Measurements from ENCODE around the gene MSI2. TPM values are rescaled to one million over a fixed set of nuclear protein-coding genes. Genes with fewer than 3 reads are reported as not detected.
"Not testable (repeated sequence)": the region's sequence is repeated elsewhere in the genome, so short reads cannot be mapped to it uniquely, and the experiment has no call there.

The MSI2 gene
- total RNA-seq, 1 donor from 2014 or later = 90.7 TPM

DNA sequence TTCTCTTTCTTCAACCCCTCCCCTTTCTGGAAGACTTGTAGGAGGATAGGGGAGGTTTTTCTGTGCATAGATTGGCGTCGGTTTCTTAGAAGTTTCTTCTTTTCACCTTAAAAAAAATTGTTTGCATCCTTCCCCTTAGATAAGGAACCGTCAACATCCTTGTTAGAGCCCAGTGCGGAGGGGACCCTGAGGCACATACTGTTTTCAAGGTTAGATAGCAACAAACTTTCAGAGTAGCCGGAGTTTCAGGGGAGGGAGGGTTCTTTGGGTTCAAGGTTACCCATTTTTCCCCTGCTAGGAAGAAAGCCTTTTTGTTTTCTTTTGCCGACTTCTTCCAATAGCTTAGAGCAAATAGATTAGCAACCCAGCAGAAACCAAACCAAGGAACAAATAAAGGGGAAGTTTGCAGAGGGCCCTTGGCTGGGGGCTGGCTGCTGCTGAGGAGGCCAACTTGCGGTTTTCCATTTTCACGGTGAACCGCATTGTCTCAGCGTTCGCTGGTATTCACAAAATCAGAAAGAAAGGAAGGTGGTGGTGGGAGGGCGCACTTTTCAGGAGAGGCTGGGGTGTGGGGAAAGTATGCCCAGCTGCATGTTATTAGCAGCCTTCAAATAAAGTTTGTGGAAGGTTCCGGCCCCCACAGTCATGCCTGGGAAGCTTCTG is 28.8 kb downstream of the MSI2 start:
- intact Hi-C loops (cut with micrococcal nuclease) = no loop called here
- DNase-seq (no peak), ATAC-seq (no peak)

DNA sequence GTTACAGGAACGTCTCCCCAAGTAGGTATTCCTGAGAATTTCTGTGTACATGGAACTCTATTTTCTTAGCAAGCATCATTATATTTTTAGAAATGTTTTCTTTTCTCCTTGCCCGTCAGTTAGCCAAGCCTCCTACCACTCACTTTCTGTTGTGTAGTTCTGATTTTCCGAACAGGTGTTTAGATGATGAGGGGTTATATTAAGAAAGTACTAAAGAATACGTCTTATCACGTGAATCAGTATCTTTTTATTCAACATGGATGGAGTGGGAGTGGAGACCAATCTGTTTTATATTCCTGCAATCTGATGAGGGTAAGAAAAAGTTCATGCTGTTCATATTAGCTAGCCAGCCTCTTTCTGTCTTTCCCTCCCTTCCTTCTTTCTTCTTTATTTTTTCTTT is 29.4 kb downstream of the MSI2 start:
- DNase-seq = no peak
- intact Hi-C loops (cut with micrococcal nuclease) = no loop called here
- ATAC-seq = no peak

DNA sequence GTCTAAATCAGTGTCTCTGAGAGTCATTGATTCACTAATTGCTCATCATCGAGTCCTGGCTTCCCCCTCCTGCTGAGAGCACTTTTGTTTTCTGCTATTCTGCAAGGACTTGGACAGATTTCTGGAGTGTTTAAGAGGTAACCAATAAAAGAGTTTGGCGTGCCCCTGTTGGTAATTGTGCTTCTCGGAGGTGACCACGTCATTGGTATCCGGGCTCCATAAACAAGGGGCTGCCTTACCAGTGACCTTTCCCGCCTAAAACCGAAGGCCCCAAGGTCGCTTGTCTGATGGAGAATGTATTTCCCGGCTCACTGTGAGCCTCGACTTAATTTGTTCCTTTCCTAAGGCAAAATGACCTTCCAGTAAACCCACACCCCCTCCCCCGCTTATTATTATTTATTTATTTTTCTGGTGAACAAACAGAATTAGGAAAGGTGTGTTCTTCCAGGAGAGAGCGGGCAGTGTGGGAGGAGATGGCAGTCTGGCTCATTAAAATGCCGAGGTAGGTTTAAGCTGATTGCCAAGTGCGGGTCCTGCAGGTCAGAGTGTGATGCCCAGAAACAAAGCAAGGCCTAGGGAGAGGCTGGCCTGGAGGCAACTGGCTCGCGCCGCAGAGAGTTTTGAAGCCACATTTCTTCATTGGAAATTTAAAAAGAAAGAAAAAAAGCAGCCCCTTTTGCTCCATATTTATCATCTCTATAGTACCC is 30.2 kb downstream of the MSI2 start:
- ATAC-seq (no peak), DNase-seq (no peak)
- intact Hi-C loops (cut with micrococcal nuclease) = no loop called here

DNA sequence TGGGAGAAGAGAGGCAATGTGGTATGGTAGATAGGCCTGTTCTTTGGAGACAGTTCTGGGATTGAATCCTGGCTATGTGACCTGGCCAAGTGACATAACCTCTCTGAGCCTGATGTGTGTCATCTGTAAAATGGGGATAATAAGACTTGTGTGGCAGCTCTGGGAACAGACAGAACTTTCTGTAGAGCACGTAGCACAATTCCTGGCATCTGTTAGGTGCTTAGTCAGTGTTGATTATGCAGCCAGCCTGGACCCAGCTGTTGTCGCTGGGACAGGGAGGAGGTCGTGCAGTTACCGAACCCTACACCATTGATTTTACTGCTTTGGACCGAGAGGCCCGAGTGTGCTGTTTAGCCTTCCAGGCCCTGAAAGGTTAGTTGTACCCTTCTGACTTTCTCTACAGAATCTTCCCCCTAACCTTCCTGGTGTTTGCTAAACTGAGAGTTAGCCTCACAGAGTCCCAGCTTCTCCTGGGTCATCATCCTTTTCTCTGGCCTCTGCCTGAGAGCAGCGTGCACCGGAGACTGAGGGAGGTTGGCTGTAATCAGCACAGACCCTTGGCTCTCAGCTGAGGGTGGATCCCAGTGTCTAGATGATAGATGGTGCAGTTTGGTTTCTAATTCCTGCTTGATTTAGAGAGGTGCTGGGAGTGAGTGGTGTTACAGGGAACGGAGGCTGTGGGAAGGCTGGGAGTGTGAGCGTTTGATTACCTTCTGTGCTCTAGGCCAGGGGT is 31.9 kb downstream of the MSI2 start:
- intact Hi-C loops (cut with micrococcal nuclease) = no loop called here
- peak; percentile 77 for ATAC-seq

DNA sequence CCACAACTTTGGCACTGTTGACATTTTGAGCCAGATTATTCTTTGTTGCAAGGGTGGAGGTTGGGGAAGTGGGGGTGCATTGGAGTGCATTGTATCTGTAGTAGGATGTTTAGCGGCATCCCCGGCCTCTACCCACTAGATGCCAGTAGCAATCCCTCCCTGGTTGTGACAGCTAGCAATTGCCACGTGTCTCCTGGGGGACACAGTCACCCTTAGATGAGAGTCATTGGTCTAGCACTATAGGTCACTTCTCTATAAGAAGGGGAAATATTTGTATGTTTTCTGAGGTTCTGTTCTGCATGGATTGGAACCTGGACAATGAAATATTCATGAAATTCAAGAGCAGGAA is 32.4 kb downstream of the MSI2 start:
- ATAC-seq = peak; percentile 41
- intact Hi-C loops (cut with micrococcal nuclease) = no loop called here
- no peak for DNase-seq

More for the DNA sequence above, 31.9 kb downstream of the MSI2 start:
- DNase-seq = peak; percentile 64

DNA sequence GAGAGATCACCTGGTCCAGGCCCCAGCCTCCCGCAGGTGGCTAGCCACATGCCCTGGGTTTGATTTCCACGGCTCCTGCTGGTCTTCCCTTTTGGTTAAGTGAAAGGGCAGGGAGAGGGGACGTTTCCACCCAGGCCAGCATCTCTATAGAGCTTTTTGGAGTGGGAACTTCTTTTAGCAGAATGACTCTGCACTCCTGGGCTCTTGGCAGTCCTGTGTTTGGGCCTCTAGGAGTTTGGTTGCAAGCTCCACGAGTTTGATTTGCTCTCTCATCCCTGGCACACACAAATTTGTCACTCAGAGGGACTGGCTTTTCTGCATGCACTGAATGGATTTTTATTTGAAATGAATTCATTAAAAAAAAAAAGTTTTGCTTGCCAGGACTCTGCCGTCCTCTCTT is 32.8 kb downstream of the MSI2 start:
- intact Hi-C loops (cut with micrococcal nuclease) = no loop called here
- DNase-seq = no peak
- peak; percentile 50 for ATAC-seq

DNA sequence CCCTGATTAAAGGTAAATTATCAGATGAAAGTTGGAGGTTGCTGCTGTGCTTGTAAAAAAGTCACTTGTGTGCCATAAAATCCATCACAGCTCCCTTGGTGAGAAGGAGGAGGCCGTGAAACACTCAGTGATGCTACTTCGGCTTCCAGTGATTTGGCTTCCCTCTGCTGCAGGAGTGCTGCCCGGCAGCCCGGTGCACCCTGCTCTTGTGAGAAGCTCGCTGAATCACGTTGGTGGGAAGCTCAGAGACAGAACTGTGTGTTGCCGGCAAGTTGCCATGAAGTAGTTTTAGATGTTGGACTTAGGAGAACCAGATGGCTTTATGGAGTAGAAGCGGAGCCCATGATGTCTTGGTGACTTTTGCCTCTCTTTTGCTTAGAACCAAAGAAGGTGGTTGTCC is 33.3 kb downstream of the MSI2 start:
- intact Hi-C loops (cut with micrococcal nuclease) = no loop called here
- DNase-seq (no peak), ATAC-seq (no peak)

DNA sequence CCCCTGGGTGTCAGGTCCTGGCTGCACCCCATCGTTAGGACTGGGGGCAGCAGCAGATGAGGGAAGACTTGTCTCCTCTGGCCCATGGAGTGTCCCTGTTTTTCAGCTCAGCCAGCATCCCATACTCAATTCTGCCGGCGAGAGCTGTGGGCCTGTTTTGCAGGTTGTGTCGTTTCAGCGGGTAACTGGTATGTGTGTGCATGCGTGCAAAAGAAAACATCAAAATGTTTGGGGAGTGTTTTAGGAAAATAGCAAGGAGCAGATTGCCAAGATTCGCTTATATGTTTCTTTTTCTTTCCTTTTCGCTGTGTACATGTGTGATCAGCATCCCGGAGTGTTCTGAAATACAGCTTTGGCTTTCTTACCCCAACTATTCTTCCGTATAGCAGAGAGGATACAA is 34.7 kb downstream of the MSI2 start:
- DNase-seq (no peak), ATAC-seq (no peak)
- intact Hi-C loops (cut with micrococcal nuclease) = no loop called here

DNA sequence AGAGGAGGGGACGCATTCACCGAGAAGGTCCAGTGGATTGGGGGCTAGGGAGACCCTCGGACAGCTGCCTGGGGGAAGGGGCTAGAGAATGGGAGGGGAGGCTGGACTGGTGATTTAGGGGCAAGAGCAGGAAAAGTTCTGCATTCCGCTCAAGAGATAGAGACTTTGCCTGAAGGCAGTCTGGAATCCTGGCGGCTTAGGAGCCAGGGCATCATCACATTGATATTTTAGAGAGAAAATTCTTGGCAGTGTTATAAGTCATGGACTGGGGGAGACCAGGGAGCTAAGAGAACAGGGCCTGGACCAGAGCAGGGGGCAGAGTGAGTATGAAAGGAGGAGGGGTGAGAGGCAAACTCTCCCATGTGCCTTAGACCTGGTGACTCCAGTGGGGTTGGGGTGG is 35.8 kb downstream of the MSI2 start:
- DNase-seq = no peak
- intact Hi-C loops (cut with micrococcal nuclease) = no loop called here
- ATAC-seq = no peak

DNA sequence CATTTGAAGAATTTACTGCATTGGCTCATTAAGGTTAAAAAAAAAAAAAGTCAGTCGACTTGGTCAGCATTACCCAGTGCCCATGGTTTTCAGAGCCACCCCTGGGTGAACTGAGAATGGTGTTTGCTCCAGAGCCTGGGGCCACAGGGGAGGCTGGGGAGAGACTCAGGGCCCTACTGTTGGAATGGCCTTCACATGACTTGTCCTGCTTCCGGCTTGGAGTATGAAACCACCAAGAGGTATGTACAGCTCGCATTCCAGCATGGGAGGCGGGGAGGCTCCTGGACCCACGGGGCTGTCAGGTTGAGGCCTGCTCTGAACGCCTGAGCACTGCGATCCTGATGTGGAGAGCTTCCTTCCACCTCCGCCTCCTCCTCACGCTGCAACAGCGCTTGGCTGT is 36.8 kb downstream of the MSI2 start:
- DNase-seq (no peak), ATAC-seq (peak; percentile 23)
- intact Hi-C loops (cut with micrococcal nuclease) = no loop called here

DNA sequence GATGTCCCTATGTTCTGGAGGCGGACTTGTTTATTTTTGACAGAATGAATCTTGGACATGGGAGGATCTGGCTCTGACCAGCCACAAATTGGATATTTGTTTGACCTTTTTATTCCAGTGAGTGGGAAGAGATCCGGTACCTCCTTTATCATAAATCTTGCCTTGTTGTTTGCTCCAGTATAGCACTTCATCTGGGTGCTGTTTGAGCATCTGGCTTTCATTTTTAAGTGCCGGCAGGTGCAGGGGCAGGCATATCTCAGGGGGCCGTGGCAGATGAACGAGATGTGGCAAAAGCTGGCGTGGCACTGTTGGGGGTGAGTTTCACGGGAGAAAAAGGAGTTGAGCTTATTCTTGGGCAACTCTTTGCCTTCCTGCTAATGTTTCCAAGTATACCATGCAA is 37.8 kb downstream of the MSI2 start:
- DNase-seq (no peak), ATAC-seq (no peak)
- intact Hi-C loops (cut with micrococcal nuclease) = no loop called here

DNA sequence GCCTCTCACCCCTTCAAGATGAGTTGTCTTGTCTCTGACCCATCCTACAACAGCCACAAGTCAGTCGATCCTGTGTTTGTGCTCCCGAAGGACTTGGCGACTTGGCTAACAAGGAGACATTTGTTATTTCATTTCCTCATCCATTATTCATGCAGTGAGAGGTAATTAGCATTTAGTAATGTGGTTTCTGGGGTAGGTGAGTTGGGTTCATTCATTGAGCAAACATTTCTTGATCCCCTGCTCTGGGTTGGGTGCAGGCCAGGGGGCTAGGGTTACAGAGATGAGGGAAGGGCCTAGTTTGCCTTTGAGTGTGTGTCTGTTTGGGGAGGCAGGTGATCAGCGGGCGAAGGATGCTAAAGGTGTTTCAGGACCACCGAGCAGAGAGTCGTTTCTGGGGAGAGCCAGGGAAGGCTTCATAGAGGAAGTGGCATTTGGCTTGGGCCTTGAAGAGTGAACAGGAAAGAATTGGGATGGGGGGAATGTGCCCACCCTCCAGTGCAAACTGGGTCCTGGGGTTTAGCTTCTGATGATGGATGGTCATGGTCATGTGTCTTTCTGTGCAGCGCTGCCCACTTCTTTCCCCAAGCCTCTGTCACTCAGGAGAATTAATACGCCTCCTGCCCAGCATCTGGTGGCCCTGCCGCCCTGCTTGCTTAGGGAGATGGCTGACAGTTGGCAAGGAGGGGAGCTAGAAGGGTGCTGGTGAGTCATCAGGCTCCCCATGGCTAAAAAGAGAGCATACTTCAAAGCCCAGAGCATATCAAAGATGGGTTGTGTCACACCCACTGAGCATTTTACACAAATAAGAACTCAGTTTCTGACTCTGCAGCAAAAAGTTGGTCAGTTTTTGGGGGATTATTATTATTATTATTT is 38.5 kb downstream of the MSI2 start:
- intact Hi-C loops (cut with micrococcal nuclease) = no loop called here
- peak; percentile 46 for DNase-seq
- ATAC-seq = peak; percentile 94

DNA sequence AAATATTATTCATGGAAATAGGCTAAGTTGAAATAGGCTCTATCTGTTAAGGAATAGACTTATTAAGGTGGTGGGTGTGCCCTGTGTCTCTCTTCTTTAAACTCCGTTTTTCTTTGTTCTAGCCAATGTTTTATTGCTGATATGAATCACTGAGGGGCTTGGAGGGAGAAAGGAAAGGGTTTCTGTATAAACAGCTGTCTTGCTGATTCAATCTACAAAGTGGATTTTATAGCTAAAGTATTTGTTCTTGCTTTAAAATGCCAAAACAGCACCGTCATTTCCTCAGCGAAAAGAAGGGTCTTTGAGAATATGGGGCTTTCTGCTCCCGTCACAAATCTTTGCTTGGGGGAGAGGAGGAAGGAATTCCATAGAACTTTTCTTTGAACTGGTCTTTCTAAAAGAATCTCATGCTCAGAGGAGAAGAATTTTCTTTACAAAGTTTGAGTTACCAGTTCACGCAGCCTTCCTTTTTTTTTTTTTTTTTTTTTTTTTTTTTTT is 39.3 kb downstream of the MSI2 start:
- no peak for DNase-seq
- ATAC-seq = no peak
- intact Hi-C loops (cut with micrococcal nuclease) = no loop called here

DNA sequence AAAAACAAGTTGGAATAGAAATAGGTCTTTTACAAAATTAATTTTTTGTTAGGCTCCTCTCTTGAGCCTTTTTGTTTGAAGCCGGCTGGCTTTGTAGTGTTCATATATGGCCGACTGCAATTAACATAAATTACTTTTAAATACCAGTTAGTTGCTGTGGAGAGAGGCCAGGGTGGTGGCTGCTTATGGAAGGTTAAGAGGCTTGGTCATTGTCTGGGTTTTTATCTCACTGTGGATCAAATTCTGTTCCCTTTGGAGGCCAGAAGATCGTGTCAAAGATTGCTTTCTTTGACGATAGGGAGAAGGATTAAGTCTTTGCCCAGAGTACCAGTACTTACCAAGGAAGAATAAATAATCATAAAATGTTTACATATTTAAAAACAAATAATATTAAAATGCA is 39.9 kb downstream of the MSI2 start:
- no peak for DNase-seq
- intact Hi-C loops (cut with micrococcal nuclease) = no loop called here
- ATAC-seq = no peak

DNA sequence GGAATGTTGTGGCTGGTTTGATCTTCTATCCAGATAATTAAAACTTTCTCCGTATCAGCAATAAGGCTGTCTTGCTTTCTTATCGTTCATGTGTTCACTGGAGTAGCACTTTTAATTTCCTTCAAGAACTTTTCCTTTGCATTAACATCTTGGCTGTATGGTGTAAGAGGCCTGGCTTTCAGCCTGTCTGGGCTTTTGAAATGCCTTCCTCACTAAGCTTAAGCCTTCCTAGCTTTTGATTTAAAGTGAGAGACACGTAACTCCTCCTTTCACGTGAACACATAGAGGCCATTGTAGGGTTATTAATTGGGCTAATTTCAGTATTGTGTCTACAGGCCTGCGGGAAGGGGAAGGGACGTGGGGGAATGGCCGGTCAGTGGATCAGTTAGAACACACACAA is 42.9 kb downstream of the MSI2 start:
- ATAC-seq (no peak), DNase-seq (no peak)
- intact Hi-C loops (cut with micrococcal nuclease) = no loop called here

DNA sequence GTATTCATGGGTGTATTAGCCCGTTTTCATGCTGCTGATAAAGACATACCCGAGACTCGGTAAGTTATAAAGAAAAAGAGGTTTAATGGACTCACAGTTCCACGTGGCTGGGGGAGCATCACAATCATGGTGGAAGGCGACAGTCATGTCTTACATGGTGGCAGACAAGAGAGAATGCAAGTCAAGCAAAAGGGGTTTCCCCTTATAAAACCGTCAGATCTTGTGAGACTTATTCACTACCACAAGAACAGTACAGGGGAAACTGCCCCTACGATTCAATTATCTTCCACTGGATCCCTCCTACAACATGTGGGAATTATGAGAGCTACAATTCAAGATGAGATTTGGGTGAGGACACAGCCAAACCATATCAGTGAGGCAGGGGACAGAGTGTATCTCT is 44.3 kb downstream of the MSI2 start:
- DNase-seq; ATAC-seq; intact Hi-C loops (cut with micrococcal nuclease): not testable (repeated sequence)

DNA sequence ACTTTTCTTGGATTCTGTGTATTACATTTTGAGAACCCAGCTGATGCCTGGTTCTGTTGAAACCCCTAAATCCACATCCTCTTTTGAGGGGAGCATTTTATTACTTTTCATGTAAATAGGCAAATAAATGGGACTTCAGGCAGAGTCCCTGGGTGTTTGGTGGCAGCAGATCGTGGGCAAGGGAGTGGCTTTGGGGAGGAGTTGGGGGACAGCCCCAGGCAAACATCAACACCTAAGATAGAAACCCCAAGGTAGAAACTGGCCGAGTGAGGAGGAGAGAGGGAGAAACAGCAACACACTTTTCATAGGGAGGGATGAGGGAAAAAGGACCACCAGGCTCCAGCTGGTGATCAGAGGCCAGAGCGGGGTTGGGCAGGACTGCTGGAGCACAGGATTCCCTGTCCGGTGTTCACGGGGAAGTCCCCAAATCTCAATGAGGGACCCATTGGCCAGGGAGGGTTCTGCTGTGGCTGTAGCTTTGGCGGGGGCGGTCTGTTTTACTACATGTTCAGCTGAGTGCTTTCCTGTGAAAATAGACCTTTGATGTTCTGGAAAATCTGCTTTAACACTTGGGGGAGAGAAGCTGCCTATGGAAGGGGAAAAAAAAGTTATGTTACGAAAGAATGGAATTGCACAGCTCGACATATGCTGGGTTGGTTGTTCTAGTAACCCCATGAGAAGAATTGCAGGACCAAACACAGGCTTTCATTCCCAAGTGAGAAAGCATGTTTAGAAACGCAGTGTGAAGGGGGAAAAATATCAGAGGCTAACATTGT is 46.6 kb downstream of the MSI2 start:
- intact Hi-C loops (cut with micrococcal nuclease) = no loop called here
- no peak for DNase-seq
- no peak for ATAC-seq

DNA sequence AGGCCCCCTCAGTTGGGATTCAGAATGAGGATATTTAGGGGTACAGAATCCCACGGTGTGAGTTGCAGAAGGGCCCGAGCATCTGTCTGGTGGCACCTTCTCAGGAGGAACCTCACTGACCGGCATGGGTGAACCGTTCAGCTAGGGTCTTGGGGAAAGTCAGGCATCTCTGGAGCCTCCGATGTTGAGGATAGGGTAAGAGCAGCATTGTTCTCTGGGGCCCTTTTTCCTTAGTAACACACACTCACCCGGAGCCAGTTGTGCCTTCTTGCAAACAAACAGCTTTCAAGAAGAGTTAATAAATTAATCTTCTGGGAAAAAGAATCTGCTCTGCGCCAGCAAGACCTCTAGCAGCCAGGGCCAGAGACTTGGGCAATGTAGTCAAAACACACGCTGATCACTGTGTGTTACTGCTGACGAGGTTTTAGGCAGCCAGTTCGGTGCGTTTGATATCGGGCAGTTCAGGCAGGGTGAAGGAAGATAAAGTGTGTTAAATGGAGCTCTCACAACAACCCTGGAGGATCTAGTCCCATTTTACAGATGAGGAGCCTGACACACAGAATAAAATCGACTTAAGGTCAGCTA is 48.9 kb downstream of the MSI2 start:
- no peak for ATAC-seq
- intact Hi-C loops (cut with micrococcal nuclease) = no loop called here
- DNase-seq = no peak
